ENCODE measurements around the gene RLN3.

RLN3 gene

DNA sequence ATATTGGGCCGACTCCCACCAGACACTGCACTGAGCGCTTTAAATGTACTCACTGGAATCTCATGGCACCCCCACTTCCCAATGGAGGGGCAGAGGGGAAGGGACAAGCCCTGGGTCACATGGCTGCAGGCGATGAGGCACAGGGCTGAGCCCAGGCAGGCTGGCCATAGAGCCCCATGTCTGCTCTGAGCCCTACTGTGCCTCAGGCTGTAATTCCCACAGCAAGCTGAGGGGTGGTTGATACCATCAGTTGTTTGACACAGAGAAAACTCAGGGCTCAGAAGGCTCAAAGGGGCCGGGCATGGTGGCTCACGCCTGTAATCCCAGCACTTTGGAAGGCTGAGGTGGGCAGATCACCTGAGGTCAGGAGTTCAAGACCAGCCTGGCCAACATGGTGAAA, 46.9 kb upstream of the RLN3 start:
- no peaks in the 10 kb centered on the region for H3K9me3 Mint-ChIP-seq
- TF ChIP-seq, protein P1, sequence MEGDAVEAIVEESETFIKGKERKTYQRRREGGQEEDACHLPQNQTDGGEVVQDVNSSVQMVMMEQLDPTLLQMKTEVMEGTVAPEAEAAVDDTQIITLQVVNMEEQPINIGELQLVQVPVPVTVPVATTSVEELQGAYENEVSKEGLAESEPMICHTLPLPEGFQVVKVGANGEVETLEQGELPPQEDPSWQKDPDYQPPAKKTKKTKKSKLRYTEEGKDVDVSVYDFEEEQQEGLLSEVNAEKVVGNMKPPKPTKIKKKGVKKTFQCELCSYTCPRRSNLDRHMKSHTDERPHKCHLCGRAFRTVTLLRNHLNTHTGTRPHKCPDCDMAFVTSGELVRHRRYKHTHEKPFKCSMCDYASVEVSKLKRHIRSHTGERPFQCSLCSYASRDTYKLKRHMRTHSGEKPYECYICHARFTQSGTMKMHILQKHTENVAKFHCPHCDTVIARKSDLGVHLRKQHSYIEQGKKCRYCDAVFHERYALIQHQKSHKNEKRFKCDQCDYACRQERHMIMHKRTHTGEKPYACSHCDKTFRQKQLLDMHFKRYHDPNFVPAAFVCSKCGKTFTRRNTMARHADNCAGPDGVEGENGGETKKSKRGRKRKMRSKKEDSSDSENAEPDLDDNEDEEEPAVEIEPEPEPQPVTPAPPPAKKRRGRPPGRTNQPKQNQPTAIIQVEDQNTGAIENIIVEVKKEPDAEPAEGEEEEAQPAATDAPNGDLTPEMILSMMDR (IDR thresholded peaks at IDR 0.05) = no peak
- H3K4me1 Mint-ChIP-seq = peaks cover 37% of the 10 kb centered on the region
- no peaks in the 10 kb centered on the region for H3K27me3 Mint-ChIP-seq (ENCODE audit: low read depth, poor library complexity)
- no peak for DNase-seq
- no peak overlapping the region for H3K4me3 Mint-ChIP-seq
- H3K27ac Mint-ChIP-seq = no peak overlapping the region
- peaks cover 7% of the 10 kb centered on the region for H3K36me3 Mint-ChIP-seq (ENCODE audit: low read depth)

- TF ChIP-seq, protein P1 (IDR thresholded peaks at IDR 0.05) = no peak
- Mint-ChIP-seq H3K27me3 (ENCODE audit: low read depth, poor library complexity) (no peaks in the 10 kb centered on the region), H3K4me1 (peaks cover 41% of the 10 kb centered on the region), H3K36me3 (ENCODE audit: low read depth) (peaks cover 2% of the 10 kb centered on the region), H3K27ac (no peak overlapping the region), H3K4me3 (no peak overlapping the region), H3K9me3 (no peaks in the 10 kb centered on the region)
- no peak for DNase-seq
Measured at GRCh38 chr19:13981467-13981866, 46.5 kb upstream of the RLN3 start.

DNA sequence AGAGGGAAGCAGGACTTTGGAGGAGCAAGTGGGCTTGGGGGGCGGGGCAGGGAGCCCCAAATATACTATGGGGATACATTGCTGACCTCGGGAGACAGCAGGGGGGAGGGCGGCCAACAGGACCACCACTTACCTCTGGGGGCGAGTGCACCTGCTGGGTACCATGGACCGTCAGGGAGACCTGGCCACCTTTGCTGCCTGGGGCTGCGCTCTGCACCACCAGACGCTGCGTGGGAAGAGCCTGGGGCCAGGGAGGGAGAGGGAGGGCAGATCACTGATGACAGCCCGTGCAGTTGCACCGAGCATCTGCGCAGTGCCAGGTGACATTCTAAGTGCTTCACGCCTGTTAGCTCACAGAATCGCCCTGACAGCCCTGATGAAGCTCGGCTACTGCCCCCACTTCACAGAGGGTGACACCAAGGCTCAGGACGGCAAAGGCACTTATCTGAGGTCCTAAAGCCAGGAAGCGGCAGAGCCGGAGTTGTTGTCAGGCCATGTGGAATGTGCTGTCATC, 45.9 kb upstream of the RLN3 start:
- TF ChIP-seq, protein P1 (IDR thresholded peaks at IDR 0.05) = no peak
- H3K4me3 Mint-ChIP-seq = no peak overlapping the region
- no peak overlapping the region for H3K27ac Mint-ChIP-seq
- no peak for DNase-seq
- H3K9me3 Mint-ChIP-seq = no peaks in the 10 kb centered on the region
- H3K27me3 Mint-ChIP-seq (ENCODE audit: low read depth, poor library complexity) = no peaks in the 10 kb centered on the region
- H3K36me3 Mint-ChIP-seq (ENCODE audit: low read depth) = no peaks in the 10 kb centered on the region
- H3K4me1 Mint-ChIP-seq = peaks cover 47% of the 10 kb centered on the region

DNA sequence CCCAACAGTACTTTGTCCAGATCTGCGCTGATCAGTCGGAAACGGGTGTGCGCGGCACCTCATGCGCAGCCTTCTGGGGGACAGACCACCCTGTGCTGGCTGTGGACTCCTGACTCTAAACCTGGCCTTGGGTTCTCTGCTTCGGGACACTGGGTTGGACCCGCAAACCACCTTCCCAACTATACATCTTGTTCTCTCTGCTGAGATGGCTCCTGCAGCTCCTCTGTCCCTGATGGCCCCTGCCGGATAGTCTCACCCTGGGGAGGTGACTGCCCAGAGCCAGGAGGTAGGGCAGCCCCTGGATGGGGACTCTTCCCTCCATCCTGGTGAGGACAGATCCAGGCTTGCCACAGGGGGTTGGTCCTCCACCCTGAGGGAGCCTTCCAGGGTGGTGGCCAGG, 45.2 kb upstream of the RLN3 start:
- Mint-ChIP-seq H3K9me3 (no peaks in the 10 kb centered on the region), H3K27me3 (ENCODE audit: low read depth, poor library complexity) (no peaks in the 10 kb centered on the region), H3K4me1 (peaks cover 54% of the 10 kb centered on the region), H3K36me3 (ENCODE audit: low read depth) (no peaks in the 10 kb centered on the region), H3K4me3 (no peak overlapping the region), H3K27ac (no peak overlapping the region)
- TF ChIP-seq, protein P1 (IDR thresholded peaks at IDR 0.05) = no peak
- DNase-seq = no peak

DNA sequence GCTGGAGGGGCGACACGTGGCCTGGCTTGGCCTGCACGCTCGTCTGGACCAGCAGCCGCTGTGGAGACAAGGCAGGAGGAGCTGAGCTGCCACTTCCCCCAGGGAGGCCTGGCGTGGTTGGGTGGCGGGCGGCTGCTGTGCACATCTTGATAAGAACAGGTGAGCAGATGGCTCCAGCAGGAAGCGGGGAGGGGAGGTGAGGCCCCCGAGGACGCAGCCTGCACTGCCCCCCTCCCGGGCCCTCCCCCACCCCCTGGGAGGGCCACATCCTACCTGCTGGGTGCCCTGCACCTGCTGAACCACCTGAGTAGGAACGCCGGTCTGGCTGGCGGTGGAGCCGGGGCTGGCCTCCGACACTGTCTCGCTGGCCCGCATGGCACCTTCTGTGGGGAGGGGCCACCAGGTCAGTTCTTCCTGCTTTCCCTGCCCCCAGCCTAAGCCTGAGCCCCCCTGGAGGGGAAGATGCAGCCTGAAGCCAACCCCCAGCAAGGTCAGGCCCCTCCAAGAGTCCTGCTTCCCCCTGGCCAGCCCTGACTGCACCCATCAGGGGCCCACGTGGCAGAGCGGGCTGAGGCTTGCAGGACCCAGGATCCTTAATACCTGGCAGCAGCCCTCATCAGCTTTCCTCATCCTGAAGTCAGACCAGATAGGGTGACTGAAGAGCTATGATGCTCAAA, 44.6 kb upstream of the RLN3 start:
- Mint-ChIP-seq H3K4me1 (peaks cover 58% of the 10 kb centered on the region), H3K36me3 (ENCODE audit: low read depth) (no peaks in the 10 kb centered on the region)

More for the DNA sequence above, 44.6 kb upstream of the RLN3 start:
- no peak overlapping the region for H3K4me3 Mint-ChIP-seq
- H3K27me3 Mint-ChIP-seq (ENCODE audit: low read depth, poor library complexity) = no peaks in the 10 kb centered on the region
- H3K27ac Mint-ChIP-seq = no peak overlapping the region
- DNase-seq = no peak
- no peaks in the 10 kb centered on the region for H3K9me3 Mint-ChIP-seq
- TF ChIP-seq, protein P1 (IDR thresholded peaks at IDR 0.05) = no peak
